Psoas muscle (tissue), 8 donors: ENCODE results near the gene PDXDC1. TPM values are rescaled to one million over a fixed set of nuclear protein-coding genes. Genes with fewer than 3 reads are reported as not detected.
"Not testable (repeated sequence)": the region's sequence is repeated elsewhere in the genome, so short reads cannot be mapped to it uniquely, and the experiment has no call there.

ENCODE experiments used
- ATAC-seq, 4 donors: fragments of 200-7000 bp; cut with Tn5 transposase; one replicate each; pipeline ENCODE4 v1.9.1; 2020; ENCODE audit warnings: moderate library complexity in 3 of 4, mild to moderate bottlenecking in 2 of 4
- DNase-seq, 2 donors: peaks; one replicate each; pipeline ENCODE4 v3.0.0-alpha.2; 2020
- H3K27ac ChIP-seq: fragments of 200-600 bp; one replicate; pipeline ENCODE4 v1.8.0; 2022
- H3K27me3 ChIP-seq, 3 donors: fragments of 200-600 bp in 1 of 3; one replicate each; pipeline versions ENCODE4 v1.6.1 to v1.8.0; 2013 to 2022; ENCODE audit warnings: low read length in 2 of 3, mild to moderate bottlenecking in 2 of 3, moderate library complexity in 1 of 3; ENCODE audit not compliant: insufficient read depth in 3 of 3
- H3K36me3 ChIP-seq, 2 donors: fragments of 200-600 bp in 1 of 2; one replicate each; pipeline versions ENCODE4 v1.6.1 to v1.8.0; 2013 to 2022; ENCODE audit warnings: low read depth in 1 of 2, mild to moderate bottlenecking in 1 of 2, moderate library complexity in 1 of 2; ENCODE audit not compliant: insufficient read depth in 1 of 2
- H3K4me1 ChIP-seq: fragments of 200-600 bp; one replicate; pipeline ENCODE4 v1.8.0; 2022
- H3K4me3 ChIP-seq: fragments of 200-600 bp; one replicate; pipeline ENCODE4 v1.8.0; 2022; ENCODE audit warnings: mild to moderate bottlenecking
- H3K9me3 ChIP-seq: fragments of 200-600 bp; one replicate; pipeline ENCODE4 v1.8.0; 2022
- CTCF ChIP-seq: fragments of 200-600 bp; IDR thresholded peaks from one replicate; pipeline ENCODE4 v1.8.0; 2022; ENCODE audit warnings: antibody characterized with exemption
- WGBS, 3 donors: extraction: QIAGEN DNeasy Blood & Tissue Kit; methylation state at CpG; one replicate each; pipeline versions ENCODE4 v1.1.6 to v1.1.7; 2013; 5-methylcytosine and 5-hydroxymethylcytosine counted together
- intact Hi-C, 2 donors: fragments of 100-400 bp; cut with DNase I; formaldehyde crosslinking; loops; one replicate each; pipeline versions ENCODE4 v1.11.0 to v1.14.2; 2022
- polyA plus RNA-seq, 3 donors: library from polyadenylated mRNA; stranded (reverse); fragments of 200-250 nt; gene quantifications; one replicate each; pipeline ENCODE4 v1.2.3, GENCODE V29; 2013
- total RNA-seq, 4 donors: library from RNA; stranded (reverse); fragmentation: NEBNext Ultra II Directional in 2 of 4; extraction: Animal tissue kit (Norgen Biotek cat#: 25700) in 2 of 4; gene quantifications; one replicate each; pipeline versions ENCODE4 v1.2.1 to v1.2.4, GENCODE V29; 2021 to 2023
- donor health status: healthy with polysubstance abuse.
- donor health status: DM: no; HTN: no; CAD: no; lungs with moderate emphysema.
- donor health status: Bipolar disorder and iron deficiency.
- donor health status: healthy.
- donor health status: DM: yes; HTN: yes; CAD: no.
- donor health status: DM: no; HTN: no; CAD: no.
- donor health status: DM: no; HTN: no; CAD: no.
- donor health status: DM: yes; HTN: yes; CAD: no.

The PDXDC1 gene
- total and polyA plus RNA-seq, 7 donors, result 22.1 to 82.5 (median 52.3) TPM

- ATAC-seq, result peak; percentile 57 to 96 (median 88)
- H3K4me1 ChIP-seq, H3K4me3 ChIP-seq, H3K27ac ChIP-seq, H3K9me3 ChIP-seq, intact Hi-C loops, H3K27me3 ChIP-seq: not testable (repeated sequence)
- 50 to 60% (median 57%) methylated on average over 20 to 43 of the region's 50 CpGs for WGBS, 3 donors
- H3K36me3 ChIP-seq, result peaks cover 0 to 15% of the 10 kb centered on the region in 2 donors
- peak in 1 of 2 donors; percentile 71 for DNase-seq
Observed at GRCh38 chr16:15135483-15136360, 160.9 kb downstream of the PDXDC1 start.

GRCh38 chr16:15137514-15137913 is 162.7 kb downstream of the PDXDC1 start:
- H3K27ac ChIP-seq, H3K4me3 ChIP-seq, ATAC-seq, H3K9me3 ChIP-seq, intact Hi-C loops, H3K36me3 ChIP-seq, H3K27me3 ChIP-seq: not testable (repeated sequence)
- peak; percentile 45 to 81 for DNase-seq
- H3K4me1 ChIP-seq, result peaks cover 18% of the 10 kb centered on the region
- 13 to 37% methylated on average over 1 to 12 of the region's 15 CpGs; no CpG with 5 or more reads in 1 of the 3 donors for WGBS, 3 donors

GRCh38 chr16:15140444-15141365 is 165.9 kb downstream of the PDXDC1 start:
- H3K4me1 ChIP-seq, result peaks cover 45% of the 10 kb centered on the region
- H3K36me3 ChIP-seq, H3K9me3 ChIP-seq, H3K27me3 ChIP-seq, intact Hi-C loops: not testable (repeated sequence)
- H3K4me3 ChIP-seq, result peak overlapping the region; percentile 44
- DNase-seq (peak; percentile 39 to 74), ATAC-seq (peak; percentile 28 to 36 (median 30))
- peak overlapping the region; percentile 93 for H3K27ac ChIP-seq
- WGBS, 3 donors, result 35 to 48% (median 40%) methylated on average over 26 to 30 of the region's 30 CpGs

GRCh38 chr16:15141586-15141985 is 166.8 kb downstream of the PDXDC1 start:
- intact Hi-C loops, result no loop called here
- Histone ChIP-seq H3K27me3 (no peaks in the 10 kb centered on the region), H3K4me3 (peak overlapping the region; percentile 30), H3K27ac (peak overlapping the region; percentile 93), H3K9me3 (no peaks in the 10 kb centered on the region), H3K4me1 (peaks cover 49% of the 10 kb centered on the region), H3K36me3 (no peaks in the 10 kb centered on the region)
- WGBS, 3 donors, result 40 to 64% (median 48%) methylated on average over 11 to 14 of the region's 15 CpGs
- ATAC-seq, result no peak
- DNase-seq, result no peak
- TF ChIP-seq CTCF, result no peak

DNA sequence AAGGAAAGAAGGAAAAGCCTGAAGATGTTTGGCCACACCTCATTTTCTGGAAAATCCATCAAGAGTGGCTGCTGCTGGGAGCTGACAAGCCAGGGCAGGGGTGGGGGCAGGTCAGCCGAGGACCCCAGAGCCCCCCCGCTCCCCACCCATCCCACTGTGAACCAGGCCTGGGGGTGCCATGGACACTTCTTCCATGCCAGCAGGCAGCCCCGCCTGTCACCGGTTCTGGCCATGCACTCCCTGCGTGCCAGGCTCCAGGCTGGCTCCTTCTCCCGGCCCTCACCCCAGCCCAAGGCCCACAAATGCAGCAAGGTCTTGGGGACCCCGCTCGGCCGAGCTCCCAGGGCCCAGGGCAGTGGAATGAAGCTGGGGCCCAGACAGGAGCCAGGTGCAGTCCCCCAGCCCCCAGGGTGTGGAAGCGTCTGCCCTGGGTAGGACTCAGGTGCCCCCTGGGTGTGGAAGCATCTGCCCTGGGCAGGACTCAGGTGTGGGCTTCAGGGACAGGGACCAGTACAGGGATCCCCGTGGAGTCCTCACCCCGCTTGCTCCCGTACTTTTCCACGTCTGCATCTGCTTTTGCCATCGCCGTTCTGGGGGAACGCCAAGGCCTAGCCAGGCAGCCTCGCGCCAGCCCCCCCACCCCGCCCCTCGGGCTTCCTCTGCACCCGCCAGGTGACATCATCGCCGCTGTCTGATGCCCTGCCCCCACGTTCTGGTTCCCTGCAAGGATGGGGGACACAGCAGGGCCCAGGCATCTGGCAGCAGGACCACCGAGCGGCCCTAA is 167.5 kb downstream of the PDXDC1 start:
- H3K9me3 ChIP-seq, H3K27me3 ChIP-seq, intact Hi-C loops, H3K36me3 ChIP-seq: not testable (repeated sequence)
- Histone ChIP-seq H3K4me1 (peaks cover 52% of the 10 kb centered on the region), H3K4me3 (peak overlapping the region; percentile 30), H3K27ac (peak overlapping the region; percentile 93)
- DNase-seq (peak; percentile 34 to 77), ATAC-seq (peak; percentile 17 to 67 (median 34))
- 14 to 30% (median 24%) methylated on average over 11 to 20 of the region's 27 CpGs for WGBS, 3 donors

- peak; percentile 3 to 31 (median 9) for ATAC-seq
- Histone ChIP-seq H3K27ac (peak overlapping the region; percentile 93), H3K4me1 (peaks cover 57% of the 10 kb centered on the region), H3K4me3 (peak overlapping the region; percentile 58)
- 31 to 42% (median 36%) methylated on average over 13 to 21 of the region's 26 CpGs for WGBS, 3 donors
- DNase-seq, H3K9me3 ChIP-seq, intact Hi-C loops, H3K36me3 ChIP-seq, H3K27me3 ChIP-seq: not testable (repeated sequence)
Observed at GRCh38 chr16:15142891-15143600, 168.2 kb downstream of the PDXDC1 start.

DNA sequence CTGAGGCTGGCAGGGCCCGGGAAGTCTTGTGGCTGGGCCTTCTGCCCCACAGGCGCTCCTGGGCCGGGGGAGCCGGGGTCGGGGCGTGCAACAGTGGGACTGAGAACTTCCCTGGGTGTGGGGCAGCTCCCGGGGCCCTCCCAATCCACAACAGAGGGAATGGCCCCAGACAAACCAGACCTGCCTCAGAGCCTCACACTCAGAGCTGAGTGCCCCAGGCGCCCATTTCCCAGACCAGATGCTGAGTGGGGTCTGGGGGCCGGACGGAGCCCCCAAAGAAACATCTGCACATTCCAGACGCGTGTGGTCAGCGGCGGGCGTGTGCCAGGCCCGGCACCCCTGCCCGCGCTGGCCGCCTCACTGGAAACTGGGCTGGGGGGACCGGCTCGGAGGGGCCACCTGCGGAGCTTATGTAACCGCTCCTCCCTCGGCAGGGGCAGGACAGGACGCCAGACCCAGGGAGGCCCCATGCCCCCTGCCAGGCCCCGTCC is 168.8 kb downstream of the PDXDC1 start:
- Histone ChIP-seq H3K4me3 (peak overlapping the region; percentile 58), H3K27ac (peak overlapping the region; percentile 93), H3K4me1 (peaks cover 59% of the 10 kb centered on the region)
- H3K9me3 ChIP-seq, ATAC-seq, intact Hi-C loops, H3K36me3 ChIP-seq, H3K27me3 ChIP-seq: not testable (repeated sequence)
- peak in 1 of 2 donors; percentile 26 for DNase-seq
- WGBS, 3 donors, result 7 to 20% (median 9%) methylated on average over 17 to 26 of the region's 26 CpGs

DNA sequence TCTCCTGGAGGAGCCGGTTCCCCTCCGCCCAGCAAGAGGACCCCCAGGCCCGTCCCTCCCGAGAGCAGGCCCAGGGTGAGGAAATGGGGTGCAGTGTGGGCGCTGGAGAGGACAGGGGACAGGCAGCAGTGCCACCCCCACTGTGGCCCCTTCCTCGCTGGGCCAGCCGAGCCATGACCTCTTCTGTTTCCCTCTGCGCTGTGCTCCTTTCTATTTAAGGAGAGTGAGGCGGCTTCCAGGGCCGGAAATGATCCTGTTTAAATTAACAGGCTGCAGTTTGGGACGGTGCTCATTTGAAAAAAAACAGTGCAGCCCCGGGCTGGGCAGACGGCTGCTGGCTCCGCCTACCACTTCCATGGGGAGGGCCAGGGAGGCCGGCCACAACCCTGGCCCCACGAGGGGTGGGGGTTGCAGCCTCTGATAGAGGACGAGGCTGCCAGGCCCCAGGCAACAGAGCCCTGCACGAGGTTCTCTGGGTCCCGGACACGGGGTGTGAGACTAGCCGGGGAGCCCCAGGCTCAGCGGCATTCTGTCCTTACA is 169.3 kb downstream of the PDXDC1 start:
- H3K4me1 ChIP-seq, result peaks cover 64% of the 10 kb centered on the region
- H3K4me3 ChIP-seq, result peak overlapping the region; percentile 58
- H3K9me3 ChIP-seq, H3K27me3 ChIP-seq, H3K36me3 ChIP-seq, intact Hi-C loops: not testable (repeated sequence)
- peak; percentile 56 to 68 for DNase-seq
- peak overlapping the region; percentile 93 for H3K27ac ChIP-seq
- ATAC-seq, result peak; percentile 36 to 57 (median 50)
- 3 to 10% (median 8%) methylated on average over 17 to 22 of the region's 22 CpGs for WGBS, 3 donors
